ENCODE results near the gene ACD.

DNA sequence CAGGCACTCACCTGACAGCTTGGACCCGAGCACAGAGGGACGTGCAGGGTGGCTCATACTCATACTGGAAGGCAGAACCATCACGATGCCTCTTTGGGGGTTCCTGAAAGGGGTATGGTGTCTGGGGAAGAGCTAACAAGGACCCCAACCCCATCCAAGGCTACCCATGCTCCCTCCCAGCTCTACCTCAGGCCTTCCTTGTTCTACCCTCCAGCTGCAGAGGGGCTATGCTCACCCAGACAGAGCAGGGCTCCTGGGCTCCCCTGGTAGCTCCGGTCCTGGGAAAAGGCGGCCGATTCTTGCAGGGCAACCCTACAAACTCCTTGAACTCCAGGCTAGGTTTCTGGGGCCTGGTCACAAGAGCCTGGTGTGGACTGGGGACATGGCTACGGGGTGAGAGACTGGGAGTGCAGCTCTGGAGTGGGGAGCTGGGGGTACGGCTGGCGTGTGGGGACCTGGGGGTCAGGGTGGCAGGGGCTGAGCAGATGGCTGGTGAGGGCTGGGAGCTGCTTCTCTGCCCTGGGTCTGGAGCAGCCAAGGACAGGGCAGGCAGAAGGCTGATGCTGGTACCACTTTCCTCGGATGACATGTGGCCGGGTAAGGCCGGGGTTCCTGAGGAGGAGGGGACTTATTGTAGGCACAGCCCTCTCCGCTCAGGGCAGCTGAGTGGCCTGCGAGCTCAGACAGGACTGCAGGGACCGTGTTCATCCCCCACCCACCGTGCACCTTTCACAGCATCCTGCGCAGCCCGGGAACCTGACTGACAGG, 2.1 kb downstream of the ACD start:
- TF ChIP-seq ATF2 (IDR thresholded peaks at IDR 0.05; ENCODE audit: low read length) (no peak), POLR2AphosphoS5 (IDR thresholded peaks at IDR 0.05; ENCODE audit: low read depth, low read length) (no peak)
- TF ChIP-seq, protein P1, sequence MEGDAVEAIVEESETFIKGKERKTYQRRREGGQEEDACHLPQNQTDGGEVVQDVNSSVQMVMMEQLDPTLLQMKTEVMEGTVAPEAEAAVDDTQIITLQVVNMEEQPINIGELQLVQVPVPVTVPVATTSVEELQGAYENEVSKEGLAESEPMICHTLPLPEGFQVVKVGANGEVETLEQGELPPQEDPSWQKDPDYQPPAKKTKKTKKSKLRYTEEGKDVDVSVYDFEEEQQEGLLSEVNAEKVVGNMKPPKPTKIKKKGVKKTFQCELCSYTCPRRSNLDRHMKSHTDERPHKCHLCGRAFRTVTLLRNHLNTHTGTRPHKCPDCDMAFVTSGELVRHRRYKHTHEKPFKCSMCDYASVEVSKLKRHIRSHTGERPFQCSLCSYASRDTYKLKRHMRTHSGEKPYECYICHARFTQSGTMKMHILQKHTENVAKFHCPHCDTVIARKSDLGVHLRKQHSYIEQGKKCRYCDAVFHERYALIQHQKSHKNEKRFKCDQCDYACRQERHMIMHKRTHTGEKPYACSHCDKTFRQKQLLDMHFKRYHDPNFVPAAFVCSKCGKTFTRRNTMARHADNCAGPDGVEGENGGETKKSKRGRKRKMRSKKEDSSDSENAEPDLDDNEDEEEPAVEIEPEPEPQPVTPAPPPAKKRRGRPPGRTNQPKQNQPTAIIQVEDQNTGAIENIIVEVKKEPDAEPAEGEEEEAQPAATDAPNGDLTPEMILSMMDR (IDR thresholded peaks at IDR 0.05; ENCODE audit: control extremely low read depth in 1 of 3, insufficient read depth in 1 of 3, low read depth in 1 of 3, low read length in 3 of 3) = no peak
